ENCODE measurements around the gene ZNF3.

DNA sequence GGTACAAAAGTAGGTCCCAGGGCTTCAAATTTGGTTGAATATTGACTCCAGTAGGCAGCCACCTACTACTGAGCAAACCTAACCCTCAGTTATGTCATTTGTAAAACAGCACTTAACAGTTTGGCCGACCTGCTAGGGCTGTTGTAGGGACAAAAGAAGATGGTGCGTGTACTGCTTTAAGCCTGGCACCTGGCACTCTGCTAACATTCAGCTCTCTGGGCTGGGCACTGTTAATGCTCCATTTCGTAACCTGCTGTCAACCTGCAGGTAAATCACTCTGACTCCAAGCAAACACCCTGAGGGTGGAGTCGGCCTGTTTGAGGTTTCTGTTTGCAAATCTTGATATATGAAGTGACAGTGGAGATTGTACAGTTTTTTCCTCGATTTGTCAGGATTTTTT lies 58.9 kb downstream of the ZNF3 start:
- TF ChIP-seq, protein P1, sequence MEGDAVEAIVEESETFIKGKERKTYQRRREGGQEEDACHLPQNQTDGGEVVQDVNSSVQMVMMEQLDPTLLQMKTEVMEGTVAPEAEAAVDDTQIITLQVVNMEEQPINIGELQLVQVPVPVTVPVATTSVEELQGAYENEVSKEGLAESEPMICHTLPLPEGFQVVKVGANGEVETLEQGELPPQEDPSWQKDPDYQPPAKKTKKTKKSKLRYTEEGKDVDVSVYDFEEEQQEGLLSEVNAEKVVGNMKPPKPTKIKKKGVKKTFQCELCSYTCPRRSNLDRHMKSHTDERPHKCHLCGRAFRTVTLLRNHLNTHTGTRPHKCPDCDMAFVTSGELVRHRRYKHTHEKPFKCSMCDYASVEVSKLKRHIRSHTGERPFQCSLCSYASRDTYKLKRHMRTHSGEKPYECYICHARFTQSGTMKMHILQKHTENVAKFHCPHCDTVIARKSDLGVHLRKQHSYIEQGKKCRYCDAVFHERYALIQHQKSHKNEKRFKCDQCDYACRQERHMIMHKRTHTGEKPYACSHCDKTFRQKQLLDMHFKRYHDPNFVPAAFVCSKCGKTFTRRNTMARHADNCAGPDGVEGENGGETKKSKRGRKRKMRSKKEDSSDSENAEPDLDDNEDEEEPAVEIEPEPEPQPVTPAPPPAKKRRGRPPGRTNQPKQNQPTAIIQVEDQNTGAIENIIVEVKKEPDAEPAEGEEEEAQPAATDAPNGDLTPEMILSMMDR (conservative IDR thresholded peaks at IDR 0.05; ENCODE audit: low read length): no peak
- TF ChIP-seq EZH2phosphoT487 (IDR thresholded peaks at IDR 0.05; ENCODE audit: borderline replicate concordance): no peak
